Gastrocnemius medialis (tissue), 4 donors: ENCODE measurements around the gene BRSK1.

Source experiments
- POLR2A ChIP-seq, 2 donors: fragments of 450-650 bp; IDR thresholded peaks; one replicate each; pipeline ENCODE4 v1.6.1; 2017; ENCODE audit warnings: antibody characterized with exemption in 2 of 2, mild to moderate bottlenecking in 2 of 2, moderate library complexity in 2 of 2
- TF ChIP-seq, protein P1 (sequence below), 5 experiments: fragments of 450-650 bp in 3 of 5; fragments of 200-600 bp in 2 of 5; sonication (generic) in 2 of 5; IDR thresholded peaks in 4 of 5; conservative IDR thresholded peaks in 1 of 5; 1 replicate in 4 of 5; 2 replicates in 1 of 5; pipeline ENCODE4 v1.5.1; 2016 to 2019; ENCODE audit warnings: antibody characterized with exemption in 5 of 5, mild to moderate bottlenecking in 3 of 5, moderate library complexity in 3 of 5

- TF ChIP-seq, protein P1, sequence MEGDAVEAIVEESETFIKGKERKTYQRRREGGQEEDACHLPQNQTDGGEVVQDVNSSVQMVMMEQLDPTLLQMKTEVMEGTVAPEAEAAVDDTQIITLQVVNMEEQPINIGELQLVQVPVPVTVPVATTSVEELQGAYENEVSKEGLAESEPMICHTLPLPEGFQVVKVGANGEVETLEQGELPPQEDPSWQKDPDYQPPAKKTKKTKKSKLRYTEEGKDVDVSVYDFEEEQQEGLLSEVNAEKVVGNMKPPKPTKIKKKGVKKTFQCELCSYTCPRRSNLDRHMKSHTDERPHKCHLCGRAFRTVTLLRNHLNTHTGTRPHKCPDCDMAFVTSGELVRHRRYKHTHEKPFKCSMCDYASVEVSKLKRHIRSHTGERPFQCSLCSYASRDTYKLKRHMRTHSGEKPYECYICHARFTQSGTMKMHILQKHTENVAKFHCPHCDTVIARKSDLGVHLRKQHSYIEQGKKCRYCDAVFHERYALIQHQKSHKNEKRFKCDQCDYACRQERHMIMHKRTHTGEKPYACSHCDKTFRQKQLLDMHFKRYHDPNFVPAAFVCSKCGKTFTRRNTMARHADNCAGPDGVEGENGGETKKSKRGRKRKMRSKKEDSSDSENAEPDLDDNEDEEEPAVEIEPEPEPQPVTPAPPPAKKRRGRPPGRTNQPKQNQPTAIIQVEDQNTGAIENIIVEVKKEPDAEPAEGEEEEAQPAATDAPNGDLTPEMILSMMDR (IDR thresholded peaks at IDR 0.05 in 4 of 5, conservative IDR thresholded peaks at IDR 0.05 in 1 of 5), result no peak
- no peak for TF ChIP-seq POLR2A (IDR thresholded peaks at IDR 0.05)
Measured at GRCh38 chr19:55304980-55305379, 21.2 kb downstream of the BRSK1 start.
